Glomerular visceral epithelial cell (primary cell): ENCODE data around the gene TFF2.

Experiments
- DNase-seq: peaks from one replicate; pipeline ENCODE4 v3.0.0-alpha.2; 2016; ENCODE audit errors: extremely low spot score

The TFF2 gene

GRCh38 chr21:42305707-42306147 is 45.1 kb downstream of the TFF2 start:
- DNase-seq = no peak

DNA sequence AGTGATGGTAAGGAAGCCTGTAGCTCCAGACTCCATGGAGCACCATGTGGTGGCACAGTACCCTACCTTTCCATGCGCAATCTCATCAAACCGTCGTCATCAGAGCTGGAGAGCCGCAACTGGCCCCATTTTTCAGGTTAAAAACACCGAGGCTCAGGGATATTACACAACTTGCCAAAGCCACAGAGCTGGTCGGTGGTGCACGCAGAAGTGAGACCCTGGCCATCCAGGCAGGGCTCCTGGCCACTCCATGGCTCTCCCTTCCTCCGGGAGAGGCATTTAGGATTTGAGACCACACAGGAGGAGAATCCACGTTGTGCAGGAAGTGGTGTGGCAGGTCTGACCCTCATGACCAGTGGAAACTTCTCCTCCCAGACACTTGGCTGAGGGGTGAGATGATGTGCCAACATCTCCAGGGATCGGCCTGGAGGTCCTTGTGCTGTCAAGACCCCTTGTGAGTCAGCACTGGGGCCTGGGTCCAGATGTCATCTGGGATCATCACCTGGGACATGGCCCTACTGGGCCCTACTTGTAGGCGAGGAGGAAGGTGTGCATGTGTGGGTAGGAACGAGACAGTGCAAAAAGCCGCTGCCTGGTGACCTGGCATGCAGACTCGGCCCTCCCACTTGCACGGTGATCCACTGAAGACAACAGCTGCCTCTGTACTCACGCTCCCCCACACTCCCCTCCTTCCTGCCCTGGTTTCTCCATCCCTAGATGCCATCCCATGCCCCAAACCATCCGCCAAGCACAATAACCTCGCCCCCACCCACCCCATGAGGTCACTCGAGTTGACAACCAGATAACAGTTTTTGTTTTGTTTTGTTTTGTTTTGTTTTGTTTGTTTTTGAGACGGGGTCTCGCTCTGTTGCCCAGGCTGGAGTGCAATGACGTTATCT is 46.0 kb downstream of the TFF2 start:
- no peak for DNase-seq

- no peak for DNase-seq
Observed at GRCh38 chr21:42303443-42303842, 47.4 kb downstream of the TFF2 start.

DNA sequence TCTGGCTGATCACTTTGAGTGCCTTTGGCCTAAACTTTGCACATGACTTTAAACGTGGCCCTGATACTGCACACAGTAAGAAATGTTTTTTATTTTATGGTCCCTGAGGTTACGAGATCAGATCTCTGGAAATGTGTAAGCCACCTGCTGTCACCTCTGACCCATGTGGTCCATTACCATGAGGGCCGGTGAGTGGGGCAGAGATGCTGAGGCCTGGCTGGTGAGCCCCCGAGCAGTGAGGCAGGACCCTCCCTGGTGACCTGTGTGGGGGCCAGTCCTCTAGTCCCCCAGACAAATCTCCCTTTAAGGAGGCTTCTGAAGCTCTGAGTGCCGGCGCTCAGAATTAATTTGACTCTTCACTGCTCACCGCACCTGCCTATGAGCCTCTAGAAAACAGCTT is 48.0 kb downstream of the TFF2 start:
- DNase-seq = no peak

DNA sequence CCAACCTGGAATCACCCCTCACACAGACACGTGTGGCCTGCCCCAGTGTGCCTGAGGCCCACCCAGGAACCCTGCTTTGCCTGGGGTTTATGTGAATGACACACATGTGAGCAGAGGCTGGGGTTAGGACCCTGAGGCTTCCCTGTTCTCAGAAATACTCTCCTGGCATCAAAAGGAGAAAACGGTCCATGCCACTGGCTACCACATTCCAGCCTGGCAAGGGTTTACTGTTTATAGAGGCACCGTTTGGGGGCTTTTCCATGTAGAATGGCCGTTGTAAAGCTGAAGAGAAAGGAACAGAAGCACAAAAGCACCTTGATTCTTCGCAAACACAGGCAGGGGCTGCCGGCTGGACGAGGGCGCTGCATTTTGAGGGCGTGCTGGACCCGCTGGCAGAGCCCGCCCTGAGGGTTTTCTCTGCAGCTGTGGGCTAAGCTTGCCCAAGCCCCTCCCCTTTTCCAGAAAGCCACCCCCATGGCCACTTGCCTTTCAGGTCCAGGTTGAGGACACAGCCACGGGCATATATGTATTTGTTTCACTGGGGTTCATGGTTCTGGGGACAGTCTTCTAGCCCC is 48.6 kb downstream of the TFF2 start:
- no peak for DNase-seq

DNA sequence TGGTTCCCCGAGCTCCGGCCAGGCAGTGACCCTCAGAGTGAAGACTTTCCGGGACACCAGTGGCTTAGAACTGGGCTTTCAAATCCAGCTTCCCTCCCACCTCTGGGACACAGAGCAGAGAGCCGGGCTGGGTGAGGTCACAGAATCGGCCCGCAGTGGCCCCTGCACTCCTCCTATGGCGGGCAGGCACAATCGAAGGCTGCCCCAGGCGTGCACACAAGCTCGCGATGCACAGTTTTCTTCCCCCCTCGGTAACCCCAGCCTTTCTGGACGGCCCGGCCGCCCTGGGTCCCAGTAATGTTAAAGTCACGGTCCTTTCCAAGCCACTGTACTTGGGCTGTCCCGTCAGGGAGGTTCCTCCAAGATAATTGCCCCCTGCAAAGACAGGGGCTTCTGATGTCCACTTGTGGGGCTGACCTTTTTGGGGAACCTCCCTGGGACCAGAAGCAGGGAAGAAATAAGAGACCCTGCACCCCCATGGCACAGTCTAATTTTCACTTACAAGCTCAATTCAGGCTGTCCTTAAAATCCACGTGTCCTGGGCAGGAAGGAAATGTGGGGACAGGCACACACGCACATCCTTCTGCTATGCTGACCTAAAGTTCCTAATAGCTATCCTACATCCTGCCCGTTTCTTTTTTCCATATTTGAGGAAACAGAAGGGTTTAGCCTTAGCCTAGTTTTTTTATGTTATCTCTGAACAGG is 49.3 kb downstream of the TFF2 start:
- no peak for DNase-seq

- DNase-seq = no peak
Observed at GRCh38 chr21:42300956-42301355, 49.8 kb downstream of the TFF2 start.

- DNase-seq = no peak
Observed at GRCh38 chr21:42300045-42300583, 50.7 kb downstream of the TFF2 start.

GRCh38 chr21:42299324-42300044 is 51.3 kb downstream of the TFF2 start:
- no peak for DNase-seq

GRCh38 chr21:42298657-42299056 is 52.1 kb downstream of the TFF2 start:
- DNase-seq = no peak

- no peak for DNase-seq
Observed at GRCh38 chr21:42298237-42298636, 52.6 kb downstream of the TFF2 start.

DNA sequence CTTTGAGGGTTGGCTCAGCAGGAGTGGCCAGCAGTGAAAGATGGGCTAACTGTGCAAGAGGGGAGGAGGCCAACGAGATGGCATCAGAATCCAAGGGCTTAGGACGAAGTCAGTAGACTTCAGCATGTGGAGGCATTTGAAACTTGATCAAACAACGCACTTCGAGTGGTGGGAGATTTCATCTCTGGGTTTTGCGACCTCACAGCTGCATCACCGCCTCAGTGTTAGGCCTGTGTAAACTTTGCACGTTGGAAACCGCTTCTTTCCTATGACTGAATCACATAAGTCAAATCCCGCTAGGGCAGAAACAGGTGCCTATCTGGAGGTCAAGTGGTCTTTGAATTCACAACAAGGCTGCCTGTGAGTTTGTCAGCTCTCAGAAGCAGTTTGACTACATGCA is 53.4 kb downstream of the TFF2 start:
- no peak for DNase-seq

DNA sequence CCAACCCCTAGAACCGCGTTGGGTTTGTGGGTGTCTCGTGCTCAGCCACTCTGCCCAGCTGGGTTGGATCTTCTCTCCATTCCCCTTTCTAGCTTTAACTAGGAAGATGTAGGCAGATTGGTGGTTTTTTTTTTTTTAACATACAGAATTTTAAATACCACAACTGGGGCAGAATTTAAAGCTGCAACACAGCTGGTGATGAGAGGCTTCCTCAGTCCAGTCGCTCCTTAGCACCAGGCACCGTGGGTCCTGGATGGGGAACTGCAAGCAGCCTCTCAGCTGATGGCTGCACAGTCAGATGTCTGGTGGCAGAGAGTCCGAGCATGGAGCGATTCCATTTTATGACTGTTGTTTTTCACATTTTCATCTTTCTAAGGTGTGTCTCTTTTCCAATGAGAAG is 54.3 kb downstream of the TFF2 start:
- no peak for DNase-seq
